Hepatocyte (in vitro differentiated cells): ENCODE measurements around the gene SMG9.

ENCODE experiments used
- CTCF ChIP-seq: fragments of 200-600 bp; sonication (generic); IDR thresholded peaks from 2 replicates; pipeline ENCODE4 v1.5.1; 2016; ENCODE audit warnings: antibody characterized with exemption, mild to moderate bottlenecking; ENCODE audit not compliant: poor library complexity
- EZH2 ChIP-seq: fragments of 200-600 bp; sonication (generic); IDR thresholded peaks from 2 replicates; pipeline ENCODE4 v1.6.1; 2016; ENCODE audit warnings: antibody characterized with exemption, mild to moderate bottlenecking, borderline replicate concordance
- EZH2phosphoT487 ChIP-seq: fragments of 200-600 bp; sonication (generic); IDR thresholded peaks from one replicate; pipeline ENCODE4 v1.6.1; 2018; ENCODE audit warnings: antibody characterized with exemption, mild to moderate bottlenecking, low read depth, moderate library complexity; ENCODE audit not compliant: unreplicated experiment, severe bottlenecking

- TF ChIP-seq CTCF: no peak
- TF ChIP-seq EZH2: no peak
- no peak for TF ChIP-seq EZH2phosphoT487
Observed at GRCh38 chr19:43776286-43776685, 21.5 kb upstream of the SMG9 start.
